H9 (cell line): Measurements from ENCODE around the gene RBM23. TPM values are rescaled to one million over a fixed set of nuclear protein-coding genes. Genes with fewer than 3 reads are reported as not detected.

ENCODE experiments used
- DNase-seq: peaks from one replicate; pipeline ENCODE4 v3.0.0-alpha.2; 2017
- H2AFZ ChIP-seq: one replicate; pipeline ENCODE4 v1.6.1; 2013; ENCODE audit warnings: mild to moderate bottlenecking, low read length, control low read depth, moderate library complexity
- H2AK5ac ChIP-seq: 2 replicates; pipeline ENCODE4 v1.6.1; 2013; ENCODE audit warnings: low read length, control low read depth, mixed read lengths; ENCODE audit not compliant: insufficient read length
- H2BK120ac ChIP-seq: one replicate; pipeline ENCODE4 v1.6.1; 2013; ENCODE audit warnings: low read depth, mild to moderate bottlenecking, low read length, control low read depth, inconsistent platforms; ENCODE audit not compliant: poor library complexity, severe bottlenecking
- H2BK12ac ChIP-seq: 2 replicates; pipeline ENCODE4 v1.6.1; 2013; ENCODE audit warnings: low read length, control low read depth, mixed read lengths, low read depth; ENCODE audit not compliant: insufficient read length
- H2BK15ac ChIP-seq: 2 replicates; pipeline ENCODE4 v1.6.1; 2013; ENCODE audit warnings: low read depth, low read length, control low read depth
- H2BK20ac ChIP-seq: one replicate; pipeline ENCODE4 v1.6.1; 2013; ENCODE audit warnings: low read depth, mild to moderate bottlenecking, low read length, control low read depth, inconsistent platforms; ENCODE audit not compliant: poor library complexity, severe bottlenecking
- H2BK5ac ChIP-seq: 2 replicates; pipeline ENCODE4 v1.6.1; 2013; ENCODE audit warnings: low read length, control low read depth, mixed read lengths; ENCODE audit not compliant: insufficient read length
- H3K14ac ChIP-seq: 2 replicates; pipeline ENCODE4 v1.6.1; 2013; ENCODE audit warnings: low read length, control low read depth; ENCODE audit not compliant: insufficient read depth
- H3K18ac ChIP-seq: 2 replicates; pipeline ENCODE4 v1.6.1; 2013; ENCODE audit warnings: low read depth, mild to moderate bottlenecking, mixed read lengths, low read length, control low read depth; ENCODE audit not compliant: insufficient read length
- H3K23ac ChIP-seq: 2 replicates; pipeline ENCODE4 v1.6.1; 2013; ENCODE audit warnings: low read length, control low read depth, mixed read lengths, low read depth; ENCODE audit not compliant: insufficient read length
- H3K23me2 ChIP-seq: 2 replicates; pipeline ENCODE4 v1.6.1; 2013; ENCODE audit warnings: low read depth, mild to moderate bottlenecking, mixed read lengths, low read length, control low read depth; ENCODE audit not compliant: insufficient read length, poor library complexity, severe bottlenecking
- H3K27ac ChIP-seq: 2 replicates; pipeline ENCODE4 v1.5.1; 2013; ENCODE audit warnings: low read length, control low read depth, mixed read lengths, low read depth; ENCODE audit not compliant: insufficient read length
- H3K27me3 ChIP-seq: 2 replicates; pipeline ENCODE4 v1.6.1; 2013; ENCODE audit warnings: low read length, control low read depth, inconsistent platforms; ENCODE audit not compliant: insufficient read depth
- H3K4ac ChIP-seq: 2 replicates; pipeline ENCODE4 v1.6.1; 2013; ENCODE audit warnings: low read depth, mild to moderate bottlenecking, control low read depth, inconsistent platforms, low read length, moderate library complexity
- H3K4me1 ChIP-seq: 2 replicates; pipeline ENCODE4 v1.6.1; 2013; ENCODE audit warnings: low read length, control low read depth, inconsistent platforms; ENCODE audit not compliant: insufficient read depth
- H3K4me2 ChIP-seq: 2 replicates; pipeline ENCODE4 v1.6.1; 2013; ENCODE audit warnings: low read length, control low read depth, mixed read lengths; ENCODE audit not compliant: insufficient read length, insufficient read depth
- H3K56ac ChIP-seq: 2 replicates; pipeline ENCODE4 v1.6.1; 2013; ENCODE audit warnings: low read depth, mild to moderate bottlenecking, mixed read lengths, low read length, control low read depth; ENCODE audit not compliant: insufficient read length
- H3K79me1 ChIP-seq: 2 replicates; pipeline ENCODE4 v1.6.1; 2013; ENCODE audit warnings: low read depth, mild to moderate bottlenecking, moderate library complexity, low read length, control low read depth, inconsistent platforms; ENCODE audit not compliant: insufficient read depth, poor library complexity, severe bottlenecking
- H3K79me2 ChIP-seq: 2 replicates; pipeline ENCODE4 v1.6.1; 2013; ENCODE audit warnings: low read length, control low read depth, inconsistent platforms; ENCODE audit not compliant: insufficient read depth
- H3K9ac ChIP-seq: 2 replicates; pipeline ENCODE4 v1.6.1; 2013; ENCODE audit warnings: low read length, control low read depth, mixed read lengths; ENCODE audit not compliant: insufficient read length; ENCODE audit errors: extremely low read depth
- H3K9me3 ChIP-seq: one replicate; pipeline ENCODE4 v1.6.1; 2013; ENCODE audit warnings: low read depth, low read length, inconsistent platforms; ENCODE audit not compliant: control insufficient read depth
- H3T11ph ChIP-seq: one replicate; pipeline ENCODE4 v1.6.1; 2013; ENCODE audit warnings: mild to moderate bottlenecking, low read length, control low read depth, inconsistent platforms
- H4K20me1 ChIP-seq: one replicate; pipeline ENCODE4 v1.6.1; 2013; ENCODE audit not compliant: control insufficient read depth, insufficient read length, insufficient read depth
- H4K5ac ChIP-seq: 2 replicates; pipeline ENCODE4 v1.6.1; 2013; ENCODE audit warnings: low read depth, mild to moderate bottlenecking, mixed read lengths, low read length, control low read depth; ENCODE audit not compliant: insufficient read length
- H4K8ac ChIP-seq: replicated peaks from 2 replicates; pipeline ENCODE4 v1.6.1; 2013; ENCODE audit warnings: low read length, control low read depth, mixed read lengths, low read depth; ENCODE audit not compliant: insufficient read length
- H4K91ac ChIP-seq: 2 replicates; pipeline ENCODE4 v1.6.1; 2013; ENCODE audit warnings: low read depth, mild to moderate bottlenecking, moderate library complexity, mixed read lengths, low read length, control low read depth; ENCODE audit not compliant: insufficient read length
- H3K27ac Mint-ChIP-seq, 3 experiments: 2 replicates in 2 of 3; 3 replicates in 1 of 3; pipeline ENCODE4 v1.8.0; 2020 to 2021; ENCODE audit warnings: mixed read lengths in 3 of 3, mild to moderate bottlenecking in 1 of 3, moderate library complexity in 1 of 3
- H3K27me3 Mint-ChIP-seq: 2 replicates; pipeline ENCODE4 v1.8.0; 2021; ENCODE audit warnings: low read depth, mild to moderate bottlenecking, moderate library complexity, mixed read lengths
- H3K36me3 Mint-ChIP-seq, 3 experiments: 2 replicates in 2 of 3; 3 replicates in 1 of 3; pipeline ENCODE4 v1.8.0; 2020 to 2021; ENCODE audit warnings: low read depth in 3 of 3, mixed read lengths in 3 of 3; ENCODE audit not compliant: insufficient read depth in 1 of 3
- H3K4me1 Mint-ChIP-seq, 2 experiments: 2 replicates each; pipeline ENCODE4 v1.8.0; 2020; ENCODE audit warnings: mixed read lengths in 2 of 2
- H3K4me3 Mint-ChIP-seq, 2 experiments: 2 replicates in 1 of 2; 3 replicates in 1 of 2; pipeline ENCODE4 v1.8.0; 2020 to 2021; ENCODE audit warnings: mild to moderate bottlenecking in 2 of 2, mixed read lengths in 2 of 2, moderate library complexity in 1 of 2
- H3K9me3 Mint-ChIP-seq, 2 experiments: 2 replicates in 1 of 2; 3 replicates in 1 of 2; pipeline ENCODE4 v1.8.0; 2020; ENCODE audit warnings: mild to moderate bottlenecking in 2 of 2, mixed read lengths in 2 of 2, moderate library complexity in 1 of 2
- WGBS: extraction: QIAGEN DNeasy Blood & Tissue Kit; methylation state at CpG from one replicate; pipeline ENCODE4 v1.1.7; 2013; ENCODE audit warnings: missing lambda C conversion rate, low lambda C conversion rate, mixed read lengths; ENCODE audit not compliant: insufficient read length; ENCODE audit errors: extremely low coverage; 5-methylcytosine and 5-hydroxymethylcytosine counted together
- total RNA-seq: library from RNA; stranded (reverse); gene quantifications from 2 replicates; pipeline ENCODE4 v1.2.1, GENCODE V29; 2021
- TF ChIP-seq, protein P1 (sequence below): fragments of 200-600 bp; sonication (generic); conservative IDR thresholded peaks from 3 replicates; pipeline ENCODE4 v1.8.0; 2021; ENCODE audit warnings: antibody characterized with exemption, mild to moderate bottlenecking

RBM23 gene
- total RNA-seq, 1 experiment from 2014 or later: 79.0 TPM

DNA sequence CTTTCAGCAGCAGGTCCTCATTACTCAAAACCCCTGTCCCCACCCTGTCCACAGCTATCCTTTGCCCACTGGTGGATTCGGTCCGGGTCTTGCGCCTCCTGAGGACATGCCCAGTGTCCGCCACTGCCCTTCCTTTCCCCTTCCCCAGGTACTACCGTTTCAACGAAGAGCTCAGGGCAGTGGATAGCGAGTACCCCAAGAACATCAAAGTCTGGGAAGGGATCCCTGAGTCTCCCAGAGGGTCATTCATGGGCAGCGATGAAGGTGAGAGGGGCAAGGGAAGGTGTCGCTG, 73.9 kb downstream of the RBM23 start:
- Mint-ChIP-seq H3K36me3 (peaks cover 17 to 61% (median 50%) of the 10 kb centered on the region in 3 experiments), H3K4me1 (peaks cover 23 to 28% of the 10 kb centered on the region in 2 experiments), H3K4me3 (no peak overlapping the region), H3K9me3 (no peaks in the 10 kb centered on the region), H3K27me3 (no peaks in the 10 kb centered on the region), H3K27ac (no peak overlapping the region)
- Histone ChIP-seq H3K79me2 (no peaks in the 10 kb centered on the region), H3K27ac (no peak overlapping the region), H3T11ph (no peak overlapping the region), H3K56ac (no peak overlapping the region), H3K79me1 (no peaks in the 10 kb centered on the region), H3K4me1 (peaks cover 2% of the 10 kb centered on the region; the same call in 1 of the 2 replicates), H4K91ac (no peak overlapping the region), H4K5ac (no peak overlapping the region), H2BK120ac (no peak overlapping the region), H2BK5ac (no peak overlapping the region), H2BK12ac (no peak overlapping the region), H4K8ac (no peak overlapping the region), H3K9me3 (no peaks in the 10 kb centered on the region), H3K4me2 (no peak overlapping the region), H3K4ac (no peak overlapping the region), H3K23ac (no peak overlapping the region), H3K18ac (no peak overlapping the region), H2BK15ac (no peak overlapping the region), H3K27me3 (no peaks in the 10 kb centered on the region), H3K9ac (no peak overlapping the region), H2BK20ac (no peak overlapping the region), H2AFZ (no peak overlapping the region), H3K23me2 (no peaks in the 10 kb centered on the region), H4K20me1 (no peaks in the 10 kb centered on the region), H2AK5ac (no peak overlapping the region), H3K14ac (no peak overlapping the region)
- TF ChIP-seq, protein P1, sequence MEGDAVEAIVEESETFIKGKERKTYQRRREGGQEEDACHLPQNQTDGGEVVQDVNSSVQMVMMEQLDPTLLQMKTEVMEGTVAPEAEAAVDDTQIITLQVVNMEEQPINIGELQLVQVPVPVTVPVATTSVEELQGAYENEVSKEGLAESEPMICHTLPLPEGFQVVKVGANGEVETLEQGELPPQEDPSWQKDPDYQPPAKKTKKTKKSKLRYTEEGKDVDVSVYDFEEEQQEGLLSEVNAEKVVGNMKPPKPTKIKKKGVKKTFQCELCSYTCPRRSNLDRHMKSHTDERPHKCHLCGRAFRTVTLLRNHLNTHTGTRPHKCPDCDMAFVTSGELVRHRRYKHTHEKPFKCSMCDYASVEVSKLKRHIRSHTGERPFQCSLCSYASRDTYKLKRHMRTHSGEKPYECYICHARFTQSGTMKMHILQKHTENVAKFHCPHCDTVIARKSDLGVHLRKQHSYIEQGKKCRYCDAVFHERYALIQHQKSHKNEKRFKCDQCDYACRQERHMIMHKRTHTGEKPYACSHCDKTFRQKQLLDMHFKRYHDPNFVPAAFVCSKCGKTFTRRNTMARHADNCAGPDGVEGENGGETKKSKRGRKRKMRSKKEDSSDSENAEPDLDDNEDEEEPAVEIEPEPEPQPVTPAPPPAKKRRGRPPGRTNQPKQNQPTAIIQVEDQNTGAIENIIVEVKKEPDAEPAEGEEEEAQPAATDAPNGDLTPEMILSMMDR: no peak
- no CpG with 5 or more reads among the region's 9 CpGs for WGBS
- DNase-seq: no peak
